SK-N-MC (cell line): ENCODE results near the gene KLHDC7A.

Experiments used
- EZH2 ChIP-seq: fragments of 200-600 bp; sonication (generic); IDR thresholded peaks from one replicate; pipeline ENCODE4 v1.6.1; 2017; ENCODE audit warnings: antibody characterized with exemption
- FOXP2 ChIP-seq: optimal IDR thresholded peaks from 2 replicates; pipeline ENCODE3; 2011; ENCODE audit warnings: mild to moderate bottlenecking, moderate library complexity; ENCODE audit not compliant: insufficient read depth; ENCODE audit errors: extremely low read length, control extremely low read depth
- POLR2AphosphoS5 ChIP-seq: IDR thresholded peaks from 2 replicates; pipeline ENCODE4 v1.6.1; 2012; ENCODE audit warnings: mild to moderate bottlenecking, low read depth, low read length, borderline replicate concordance

DNA sequence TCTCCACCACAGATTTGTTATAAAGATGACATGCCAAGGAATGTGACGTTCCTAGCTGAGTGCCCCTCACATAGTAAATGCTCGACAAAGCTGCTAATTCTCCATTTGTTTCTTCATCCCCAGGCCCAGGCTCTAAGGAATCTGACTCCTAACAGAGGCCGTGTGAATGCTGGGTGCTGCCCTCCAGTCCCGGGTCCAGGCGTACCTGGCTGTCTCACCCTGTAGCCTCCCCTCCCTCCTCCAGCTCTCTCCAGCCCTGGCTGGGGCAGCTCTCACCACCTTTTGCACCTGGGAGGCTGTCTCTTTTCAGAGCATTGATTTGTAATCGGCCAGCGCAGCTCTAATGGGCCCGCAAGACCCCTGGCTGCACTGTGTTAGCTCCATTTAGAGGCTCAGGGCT lies 11.2 kb upstream of the KLHDC7A start:
- no peak for TF ChIP-seq POLR2AphosphoS5
- TF ChIP-seq EZH2 = no peak
- TF ChIP-seq FOXP2 = no peak
